OCI-LY3 (cell line): ENCODE results near the gene ORAI3.

Experiments
- CTCF ChIP-seq: fragments of 200-600, 300-600 bp; sonication (generic); IDR thresholded peaks from 2 replicates; pipeline ENCODE4 v1.5.1; 2014; ENCODE audit warnings: antibody characterized with exemption, low read length, low read depth
- EZH2phosphoT487 ChIP-seq: fragments of 200-600 bp; shearing (Covaris generic); IDR thresholded peaks from 2 replicates; pipeline ENCODE4 v1.6.1; 2018; ENCODE audit warnings: antibody characterized with exemption, mixed run types, low read depth

DNA sequence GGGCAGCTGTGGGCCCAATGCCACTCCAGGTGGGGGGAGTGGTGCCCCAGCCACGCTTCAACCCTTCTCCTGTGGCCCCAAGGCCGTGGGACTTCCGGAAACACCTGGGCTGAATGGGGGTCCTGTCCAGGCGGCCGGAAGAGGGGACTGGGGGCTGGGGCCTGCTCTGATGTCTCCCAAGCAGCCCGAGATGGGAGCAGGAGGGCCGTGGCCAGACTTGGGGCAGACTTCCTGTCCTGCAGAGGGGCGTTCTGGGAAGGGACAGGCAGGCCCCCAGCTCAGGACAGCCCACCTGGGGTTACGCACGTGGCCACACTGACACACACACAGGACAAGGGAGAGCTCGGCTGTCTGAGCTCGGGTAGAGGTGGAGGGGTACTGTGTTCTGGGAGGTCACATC is 41.2 kb downstream of the ORAI3 start:
- TF ChIP-seq CTCF (no peak), EZH2phosphoT487 (no peak)
